Brain microvascular endothelial cell (primary cell): ENCODE measurements around the gene RBMS1.

Experiments used
- DNase-seq: peaks from one replicate; pipeline ENCODE4 v3.0.0-alpha.2; 2020
- H3K27ac ChIP-seq: fragments of 250-450 bp; sonication (Bioruptor Pico); 2 replicates; pipeline ENCODE4 v1.5.1; 2020; ENCODE audit warnings: mild to moderate bottlenecking, moderate library complexity
- H3K27me3 ChIP-seq: fragments of 250-450 bp; sonication (Bioruptor Pico); replicated peaks from 2 replicates; pipeline ENCODE4 v1.5.1; 2020; ENCODE audit warnings: mild to moderate bottlenecking
- H3K36me3 ChIP-seq: fragments of 250-450 bp; sonication (Bioruptor Pico); replicated peaks from 2 replicates; pipeline ENCODE4 v1.5.1; 2020; ENCODE audit warnings: mild to moderate bottlenecking
- H3K4me3 ChIP-seq: 2 replicates; pipeline ENCODE4 v1.5.1; 2011; ENCODE audit warnings: low read depth, mild to moderate bottlenecking, control low read depth, low read length, moderate library complexity
- CTCF ChIP-seq: IDR thresholded peaks from 2 replicates; pipeline ENCODE4 v1.5.1; 2011; ENCODE audit warnings: low read depth, mild to moderate bottlenecking, moderate library complexity, low read length, control low read depth, inconsistent platforms; ENCODE audit errors: missing control alignments
- in situ Hi-C: cut with HindIII; loops from 2 replicates; pipeline ENCODE4 v1.10.0; 2017; ENCODE audit warnings: low sequenced_read_pairs, low pct_ligation_motif_present

RBMS1 gene

GRCh38 chr2:160326786-160327185 lies 166.8 kb downstream of the RBMS1 start:
- Histone ChIP-seq H3K36me3 (no peaks in the 10 kb centered on the region), H3K4me3 (no peak overlapping the region), H3K27me3 (no peaks in the 10 kb centered on the region), H3K27ac (no peak overlapping the region)
- in situ Hi-C loops = no loop called here
- no peak for DNase-seq
- TF ChIP-seq CTCF = no peak

GRCh38 chr2:160325418-160325817 lies 168.2 kb downstream of the RBMS1 start:
- no peak for TF ChIP-seq CTCF
- no peak overlapping the region for H3K27ac ChIP-seq
- DNase-seq = no peak
- H3K36me3 ChIP-seq = no peaks in the 10 kb centered on the region
- H3K4me3 ChIP-seq = no peak overlapping the region
- in situ Hi-C loops = no loop called here
- H3K27me3 ChIP-seq = no peaks in the 10 kb centered on the region

DNA sequence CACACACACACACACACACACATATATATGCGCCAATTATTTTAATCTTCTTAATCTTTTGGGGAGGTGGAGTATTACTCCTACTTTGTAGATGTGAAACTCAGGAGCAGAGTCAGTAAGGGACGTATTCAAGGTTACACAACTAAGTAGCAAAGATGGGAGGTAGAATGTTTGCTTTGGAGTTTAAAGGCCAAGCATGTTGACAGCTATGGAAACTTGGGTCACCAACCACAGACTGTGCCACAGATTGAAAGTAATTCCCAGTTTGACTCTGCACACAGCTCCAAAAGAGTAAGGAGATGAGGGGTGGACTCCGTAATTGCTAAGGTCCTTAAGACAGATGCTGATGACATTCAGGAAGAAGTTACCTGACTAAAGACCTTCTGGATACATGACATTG lies 168.7 kb downstream of the RBMS1 start:
- no peaks in the 10 kb centered on the region for H3K27me3 ChIP-seq
- no peak for TF ChIP-seq CTCF
- no peaks in the 10 kb centered on the region for H3K36me3 ChIP-seq
- DNase-seq = no peak
- H3K4me3 ChIP-seq = no peak overlapping the region
- no peak overlapping the region for H3K27ac ChIP-seq
- in situ Hi-C loops = no loop called here

- in situ Hi-C loops = no loop called here
- Histone ChIP-seq H3K36me3 (no peaks in the 10 kb centered on the region), H3K27me3 (no peaks in the 10 kb centered on the region), H3K4me3 (no peak overlapping the region), H3K27ac (no peak overlapping the region)
- peak; percentile 84 for TF ChIP-seq CTCF
- DNase-seq = peak; percentile 71
Observed at GRCh38 chr2:160324161-160324800, 169.3 kb downstream of the RBMS1 start.

- H3K36me3 ChIP-seq = no peaks in the 10 kb centered on the region
- no peak overlapping the region for H3K27ac ChIP-seq
- in situ Hi-C loops = no loop called here
- no peak overlapping the region for H3K4me3 ChIP-seq
- H3K27me3 ChIP-seq = no peaks in the 10 kb centered on the region
- TF ChIP-seq CTCF = no peak
- DNase-seq = no peak
Observed at GRCh38 chr2:160322320-160322719, 171.3 kb downstream of the RBMS1 start.

GRCh38 chr2:160321006-160321405 lies 172.6 kb downstream of the RBMS1 start:
- Histone ChIP-seq H3K36me3 (peaks cover 2% of the 10 kb centered on the region), H3K27me3 (no peaks in the 10 kb centered on the region), H3K27ac (no peak overlapping the region), H3K4me3 (no peak overlapping the region)
- TF ChIP-seq CTCF = no peak
- in situ Hi-C loops = no loop called here
- no peak for DNase-seq
